HAP-1 (cell line): Measurements from ENCODE around the gene RELL2.

Experiments used
- DNase-seq, 2 experiments: peaks; one replicate each; pipeline ENCODE4 v3.0.0-alpha.2; 2016 to 2020; ENCODE audit warnings: low spot score in 2 of 2
- H3K27me3 ChIP-seq: fragments of 250-450 bp; sonication (Bioruptor Pico); 2 replicates; pipeline ENCODE4 v1.5.1; 2020; ENCODE audit warnings: low read depth, mild to moderate bottlenecking, moderate library complexity
- H3K36me3 ChIP-seq: fragments of 250-450 bp; sonication (Bioruptor Pico); replicated peaks from 2 replicates; pipeline ENCODE4 v1.5.1; 2020; ENCODE audit warnings: mild to moderate bottlenecking
- H3K4me1 ChIP-seq: fragments of 250-450 bp; sonication (Bioruptor Pico); 2 replicates; pipeline ENCODE4 v1.5.1; 2020; ENCODE audit warnings: mild to moderate bottlenecking
- H3K4me3 ChIP-seq: fragments of 250-450 bp; sonication (Bioruptor Pico); 2 replicates; pipeline ENCODE4 v1.5.1; 2020; ENCODE audit warnings: mild to moderate bottlenecking, moderate library complexity
- H3K9me3 ChIP-seq: fragments of 250-450 bp; sonication (Bioruptor Pico); 2 replicates; pipeline ENCODE4 v1.5.1; 2020; ENCODE audit warnings: mild to moderate bottlenecking, moderate library complexity
- in situ Hi-C: fragments of 300-500 bp; cut with MboI; formaldehyde crosslinking; loops from 3 replicates; pipeline ENCODE4 v1.14.3; 2020; ENCODE audit warnings: low sequenced_read_pairs, inconsistent platforms, mixed read lengths

RELL2 gene

GRCh38 chr5:141636413-141637122, at the start of gene RELL2, which contains the start of gene HDAC3:
RELL2 (plus strand) TSS chr5:141636997; CDS start chr5:141638226, 1,229 bp downstream.
HDAC3 (minus strand) TSS chr5:141636849; CDS start chr5:141636790, 59 bp downstream.
- Histone ChIP-seq H3K9me3 (no peaks in the 10 kb centered on the region), H3K36me3 (peaks cover 9% of the 10 kb centered on the region), H3K4me3 (peak within 1 kb of the TSS; percentile 89), H3K27me3 (no peaks in the 10 kb centered on the region), H3K4me1 (peaks cover 13% of the 10 kb centered on the region)
- in situ Hi-C loops = no loop called here
- DNase-seq = peak; percentile 84 to 96

GRCh38 chr5:141590127-141590526, 46.7 kb upstream of the RELL2 start:
- H3K27me3 ChIP-seq = no peaks in the 10 kb centered on the region
- no peak overlapping the region for H3K4me3 ChIP-seq
- H3K36me3 ChIP-seq = peaks cover 17% of the 10 kb centered on the region
- no peaks in the 10 kb centered on the region for H3K9me3 ChIP-seq
- in situ Hi-C loops = no loop called here
- H3K4me1 ChIP-seq = no peaks in the 10 kb centered on the region
- DNase-seq = no peak

GRCh38 chr5:141596867-141597266, 39.9 kb upstream of the RELL2 start:
- Histone ChIP-seq H3K27me3 (no peaks in the 10 kb centered on the region), H3K9me3 (no peaks in the 10 kb centered on the region), H3K36me3 (no peaks in the 10 kb centered on the region; the same call in 1 of the 2 replicates), H3K4me3 (no peak overlapping the region), H3K4me1 (no peaks in the 10 kb centered on the region; the same call in 1 of the 2 replicates)
- in situ Hi-C loops = no loop called here
- no peak for DNase-seq

- Histone ChIP-seq H3K4me3 (no peak overlapping the region), H3K9me3 (no peaks in the 10 kb centered on the region), H3K27me3 (no peaks in the 10 kb centered on the region), H3K36me3 (no peaks in the 10 kb centered on the region; the same call in 1 of the 2 replicates), H3K4me1 (no peaks in the 10 kb centered on the region; the same call in 1 of the 2 replicates)
- in situ Hi-C loops = no loop called here
- no peak for DNase-seq
These were observed 39.4 kb upstream of the RELL2 start for GRCh38 chr5:141597394-141597793.

- Histone ChIP-seq H3K36me3 (peaks cover 2% of the 10 kb centered on the region; the same call in 1 of the 2 replicates), H3K4me3 (no peak overlapping the region), H3K9me3 (no peaks in the 10 kb centered on the region), H3K27me3 (no peaks in the 10 kb centered on the region), H3K4me1 (no peaks in the 10 kb centered on the region; the same call in 1 of the 2 replicates)
- in situ Hi-C loops = no loop called here
- no peak for DNase-seq
These were observed 39.0 kb upstream of the RELL2 start for GRCh38 chr5:141597814-141598213.

- no peaks in the 10 kb centered on the region; the same call in 1 of the 2 replicates for H3K4me1 ChIP-seq
- DNase-seq = no peak
- peaks cover 4% of the 10 kb centered on the region; the same call in 1 of the 2 replicates for H3K36me3 ChIP-seq
- H3K4me3 ChIP-seq = no peak overlapping the region
- H3K9me3 ChIP-seq = no peaks in the 10 kb centered on the region
- in situ Hi-C loops = no loop called here
- H3K27me3 ChIP-seq = no peaks in the 10 kb centered on the region
These were observed 38.1 kb upstream of the RELL2 start for GRCh38 chr5:141598391-141599345.

GRCh38 chr5:141602606-141603005, 34.2 kb upstream of the RELL2 start:
- no peak for DNase-seq
- Histone ChIP-seq H3K4me1 (peaks cover 13% of the 10 kb centered on the region), H3K36me3 (peaks cover 4% of the 10 kb centered on the region; the same call in 1 of the 2 replicates), H3K9me3 (no peaks in the 10 kb centered on the region), H3K4me3 (no peak overlapping the region), H3K27me3 (no peaks in the 10 kb centered on the region)
- in situ Hi-C loops = no loop called here

- H3K4me3 ChIP-seq = no peak overlapping the region
- in situ Hi-C loops = no loop called here
- no peaks in the 10 kb centered on the region for H3K27me3 ChIP-seq
- DNase-seq = peak; percentile 33 to 36
- no peaks in the 10 kb centered on the region for H3K9me3 ChIP-seq
- peaks cover 4% of the 10 kb centered on the region; the same call in 1 of the 2 replicates for H3K36me3 ChIP-seq
- peaks cover 13% of the 10 kb centered on the region for H3K4me1 ChIP-seq
These were observed 32.7 kb upstream of the RELL2 start for GRCh38 chr5:141603923-141604717.

- peaks cover 4% of the 10 kb centered on the region; the same call in 1 of the 2 replicates for H3K36me3 ChIP-seq
- no peaks in the 10 kb centered on the region for H3K27me3 ChIP-seq
- peaks cover 13% of the 10 kb centered on the region for H3K4me1 ChIP-seq
- in situ Hi-C loops = no loop called here
- no peaks in the 10 kb centered on the region for H3K9me3 ChIP-seq
- no peak overlapping the region for H3K4me3 ChIP-seq
- no peak for DNase-seq
These were observed 31.1 kb upstream of the RELL2 start for GRCh38 chr5:141605523-141606277.

- Histone ChIP-seq H3K27me3 (no peaks in the 10 kb centered on the region), H3K4me1 (peaks cover 15% of the 10 kb centered on the region), H3K36me3 (no peaks in the 10 kb centered on the region), H3K9me3 (no peaks in the 10 kb centered on the region), H3K4me3 (no peak overlapping the region)
- no peak for DNase-seq
- in situ Hi-C loops = no loop called here
These were observed 28.8 kb upstream of the RELL2 start for GRCh38 chr5:141608046-141608445.

- in situ Hi-C loops = no loop called here
- Histone ChIP-seq H3K4me1 (peaks cover 16% of the 10 kb centered on the region), H3K4me3 (no peak overlapping the region), H3K27me3 (no peaks in the 10 kb centered on the region), H3K36me3 (no peaks in the 10 kb centered on the region), H3K9me3 (no peaks in the 10 kb centered on the region)
- no peak for DNase-seq
These were observed 28.2 kb upstream of the RELL2 start for GRCh38 chr5:141608557-141608956.

GRCh38 chr5:141609044-141609443, 27.8 kb upstream of the RELL2 start:
- H3K4me1 ChIP-seq = peaks cover 16% of the 10 kb centered on the region
- H3K36me3 ChIP-seq = no peaks in the 10 kb centered on the region
- no peaks in the 10 kb centered on the region for H3K27me3 ChIP-seq
- in situ Hi-C loops = no loop called here
- H3K4me3 ChIP-seq = no peak overlapping the region
- no peaks in the 10 kb centered on the region for H3K9me3 ChIP-seq
- DNase-seq = no peak
